Measurements from ENCODE around the gene SLC16A11. TPM values are rescaled to one million over a fixed set of nuclear protein-coding genes. Genes with fewer than 3 reads are reported as not detected.
"Not testable (repeated sequence)": the region's sequence is repeated elsewhere in the genome, so short reads cannot be mapped to it uniquely, and the experiment has no call there.

SLC16A11 gene
- total and polyA plus RNA-seq, 10 donors, result 0.51 to 3.9 (median 2.8) TPM; not detected in 1

- H3K9me3 ChIP-seq, result peaks cover 4 to 17% (median 14%) of the 10 kb centered on the region in 8 donors
- H3K4me1 ChIP-seq, result no peaks in the 10 kb centered on the region
- DNase-seq, result no peak
- intact Hi-C loops (cut with DNase I; ENCODE audit: low total_unique reads), result no loop called here
- peaks cover 0 to 25% (median 0%) of the 10 kb centered on the region in 7 donors for H3K27me3 ChIP-seq (replicated peaks in 1 of 7)
- 64 to 80% (median 76%) methylated on average over 6 of the region's 6 CpGs for WGBS, 5 donors
- no peak for TF ChIP-seq CTCF (IDR thresholded peaks at IDR 0.05 in 8 of 11, conservative IDR thresholded peaks at IDR 0.05 in 3 of 11)
- TF ChIP-seq POLR2A (IDR thresholded peaks at IDR 0.05), result no peak
- TF ChIP-seq POLR2AphosphoS5 (IDR thresholded peaks at IDR 0.05), result no peak
- no peak overlapping the region for H3K27ac ChIP-seq
- no peak overlapping the region for H3K4me3 ChIP-seq
- no peaks in the 10 kb centered on the region for H3K36me3 ChIP-seq
Observed at GRCh38 chr17:7063518-7064094, 19.7 kb upstream of the SLC16A11 start.

GRCh38 chr17:7060165-7060891, 16.4 kb upstream of the SLC16A11 start:
- Histone ChIP-seq H3K4me3 (no peak overlapping the region), H3K9me3 (no peaks in the 10 kb centered on the region), H3K36me3 (no peaks in the 10 kb centered on the region), H3K4me1 (no peaks in the 10 kb centered on the region), H3K27me3 (replicated peaks in 1 of 7) (peaks cover 0 to 21% (median 0%) of the 10 kb centered on the region in 7 donors), H3K27ac (no peak overlapping the region)
- intact Hi-C loops (cut with DNase I; ENCODE audit: low total_unique reads), result no loop called here
- whole genome bisulfite sequencing, 5 donors, result 35 to 56% (median 44%) methylated on average over 6 of the region's 6 CpGs
- TF ChIP-seq POLR2AphosphoS5 (IDR thresholded peaks at IDR 0.05), result no peak
- DNase-seq, result no peak

GRCh38 chr17:7058831-7059447, 15.0 kb upstream of the SLC16A11 start:
- no peaks in the 10 kb centered on the region for H3K4me1 ChIP-seq
- TF ChIP-seq CTCF (IDR thresholded peaks at IDR 0.05 in 8 of 11, conservative IDR thresholded peaks at IDR 0.05 in 3 of 11) (no peak), POLR2AphosphoS5 (IDR thresholded peaks at IDR 0.05) (no peak), POLR2A (IDR thresholded peaks at IDR 0.05) (no peak)
- no peak overlapping the region for H3K27ac ChIP-seq
- H3K9me3 ChIP-seq, result no peaks in the 10 kb centered on the region
- no peaks in the 10 kb centered on the region for H3K36me3 ChIP-seq
- no peak overlapping the region for H3K4me3 ChIP-seq
- WGBS, 5 donors, result 44 to 70% (median 62%) methylated on average over 7 of the region's 7 CpGs
- intact Hi-C loops (cut with DNase I; ENCODE audit: low total_unique reads), result no loop called here
- DNase-seq, result no peak
- peaks cover 0 to 12% (median 0%) of the 10 kb centered on the region in 7 donors for H3K27me3 ChIP-seq (replicated peaks in 1 of 7)

GRCh38 chr17:7056386-7056785, 12.5 kb upstream of the SLC16A11 start:
- no peaks in the 10 kb centered on the region for H3K9me3 ChIP-seq
- H3K27me3 ChIP-seq (replicated peaks in 1 of 7), result peaks cover 0 to 11% (median 0%) of the 10 kb centered on the region in 7 donors
- H3K27ac ChIP-seq, result no peak overlapping the region
- no peak overlapping the region for H3K4me3 ChIP-seq
- intact Hi-C loops (cut with DNase I; ENCODE audit: low total_unique reads), result no loop called here
- peaks cover 0 to 6% (median 0%) of the 10 kb centered on the region in 6 donors for H3K4me1 ChIP-seq
- no peak for DNase-seq
- 85 to 95% (median 90%) methylated on average over 4 of the region's 4 CpGs for WGBS, 5 donors
- no peaks in the 10 kb centered on the region for H3K36me3 ChIP-seq
- TF ChIP-seq POLR2AphosphoS5 (IDR thresholded peaks at IDR 0.05) (no peak), CTCF (IDR thresholded peaks at IDR 0.05 in 8 of 11, conservative IDR thresholded peaks at IDR 0.05 in 3 of 11) (no peak), POLR2A (IDR thresholded peaks at IDR 0.05) (no peak)

GRCh38 chr17:7050583-7050982, 6.7 kb upstream of the SLC16A11 start:
- 71 to 89% (median 81%) methylated on average over 7 to 9 of the region's 9 CpGs for whole genome bisulfite sequencing, 5 donors
- Histone ChIP-seq H3K27me3 (replicated peaks in 1 of 7) (peaks cover 0 to 14% (median 0%) of the 10 kb centered on the region in 7 donors), H3K4me1 (peaks cover 0 to 32% (median 16%) of the 10 kb centered on the region in 6 donors)
- H3K27ac ChIP-seq; DNase-seq; H3K4me3 ChIP-seq; intact Hi-C loops (cut with DNase I; ENCODE audit: low total_unique reads); H3K9me3 ChIP-seq; H3K36me3 ChIP-seq: not testable (repeated sequence)
